HEK293 (cell line): ENCODE results near the gene TMA7B.

Source experiments
- CTCF ChIA-PET: fragments of 350-600 bp; formaldehyde crosslinking; extraction: SDS; loops from one replicate; lab custom pipeline; 2021; ENCODE audit warnings: antibody characterized with exemption; lab: Yijun Ruan, JAX
- POLR2A ChIA-PET: fragments of 300-600 bp; formaldehyde crosslinking; extraction: SDS; loops from one replicate; lab custom pipeline; 2020; ENCODE audit warnings: antibody characterized with exemption, inconsistent platforms; lab: Yijun Ruan, JAX
- H3K27ac ChIP-seq: fragments of 200-500 bp; sonication (Bioruptor generic); 2 replicates; pipeline ENCODE4 v1.5.1; 2014; ENCODE audit warnings: low read depth, low read length, control low read depth, inconsistent platforms; ENCODE audit errors: extremely low read depth
- H3K36me3 ChIP-seq, 2 experiments: fragments of 200-500 bp in 1 of 2; sonication (Bioruptor generic) in 1 of 2; 1 replicate in 1 of 2; 2 replicates in 1 of 2; pipeline ENCODE4 v1.5.1; 2014 to 2017; ENCODE audit warnings: inconsistent platforms in 2 of 2, low read length in 2 of 2; ENCODE audit not compliant: control insufficient read depth in 2 of 2, insufficient read depth in 1 of 2
- H3K4me1 ChIP-seq: fragments of 200-500 bp; sonication (Bioruptor generic); 2 replicates; pipeline ENCODE4 v1.5.1; 2014; ENCODE audit warnings: mild to moderate bottlenecking, low read length, inconsistent platforms; ENCODE audit not compliant: control insufficient read depth, insufficient read depth
- H3K4me3 ChIP-seq: 2 replicates; pipeline ENCODE4 v1.5.1; 2011; ENCODE audit warnings: low read depth, mild to moderate bottlenecking, control low read depth, low read length, moderate library complexity
- H3K9me3 ChIP-seq: fragments of 200-500 bp; sonication (Bioruptor generic); 2 replicates; pipeline ENCODE4 v1.5.1; 2014; ENCODE audit warnings: low read depth, low read length, inconsistent platforms; ENCODE audit not compliant: control insufficient read depth, insufficient read depth
- IKZF3 ChIP-seq: fragments of 450-650 bp; IDR thresholded peaks from 2 replicates; pipeline ENCODE4 v1.5.0; 2018; ENCODE audit warnings: missing biosample characterization, mild to moderate bottlenecking, missing genetic modification characterization, moderate library complexity
- KLF8 ChIP-seq: fragments of 450-650 bp; formaldehyde crosslinking; IDR thresholded peaks from 2 replicates; pipeline ENCODE4 v1.5.1; 2016; ENCODE audit warnings: missing biosample characterization, missing genetic modification characterization
- PRDM1 ChIP-seq: fragments of 450-650 bp; formaldehyde crosslinking; IDR thresholded peaks from 2 replicates; pipeline ENCODE4; 2016; ENCODE audit warnings: missing biosample characterization, missing genetic modification characterization
- REPIN1 ChIP-seq: fragments of 450-650 bp; formaldehyde crosslinking; IDR thresholded peaks from 2 replicates; pipeline ENCODE4 v1.5.1; 2017; ENCODE audit warnings: missing biosample characterization, missing genetic modification characterization, low read depth
- WT1 ChIP-seq: fragments of 450-650 bp; formaldehyde crosslinking; IDR thresholded peaks from 2 replicates; pipeline ENCODE4 v1.5.1; 2016; ENCODE audit warnings: missing biosample characterization, missing genetic modification characterization
- ZBTB26 ChIP-seq: fragments of 450-650 bp; formaldehyde crosslinking; optimal IDR thresholded peaks from 2 replicates; pipeline ENCODE3; 2016; ENCODE audit warnings: missing biosample characterization, mild to moderate bottlenecking, missing genetic modification characterization
- ZFP37 ChIP-seq: fragments of 450-650 bp; formaldehyde crosslinking; IDR thresholded peaks from 2 replicates; pipeline ENCODE4 v1.5.1; 2016; ENCODE audit warnings: missing biosample characterization, missing genetic modification characterization
- ZIC2 ChIP-seq: fragments of 450-650 bp; formaldehyde crosslinking; IDR thresholded peaks from 2 replicates; pipeline ENCODE4 v1.5.1; 2016; ENCODE audit warnings: missing biosample characterization, missing genetic modification characterization
- ZNF121 ChIP-seq: fragments of 450-650 bp; formaldehyde crosslinking; IDR thresholded peaks from 2 replicates; pipeline ENCODE4 v1.5.1; 2016; ENCODE audit warnings: missing biosample characterization, missing genetic modification characterization
- ZNF140 ChIP-seq: fragments of 450-650 bp; formaldehyde crosslinking; IDR thresholded peaks from 2 replicates; pipeline ENCODE4 v1.5.1; 2016; ENCODE audit warnings: missing biosample characterization, missing genetic modification characterization
- ZNF184 ChIP-seq: fragments of 450-650 bp; IDR thresholded peaks from 2 replicates; pipeline ENCODE4 v1.5.1; 2018; ENCODE audit warnings: missing biosample characterization, mild to moderate bottlenecking, missing genetic modification characterization
- ZNF211 ChIP-seq: fragments of 450-650 bp; formaldehyde crosslinking; IDR thresholded peaks from 2 replicates; pipeline ENCODE4 v1.5.1; 2016; ENCODE audit warnings: low read depth, missing biosample characterization, missing genetic modification characterization
- ZNF311 ChIP-seq: fragments of 450-650 bp; formaldehyde crosslinking; IDR thresholded peaks from 2 replicates; pipeline ENCODE4 v1.5.1; 2017; ENCODE audit warnings: missing biosample characterization, missing genetic modification characterization, borderline replicate concordance
- ZNF335 ChIP-seq: fragments of 450-650 bp; formaldehyde crosslinking; conservative IDR thresholded peaks from 2 replicates; pipeline ENCODE4 v1.5.1; 2016; ENCODE audit warnings: missing biosample characterization, missing genetic modification characterization
- ZNF366 ChIP-seq: fragments of 450-650 bp; formaldehyde crosslinking; conservative IDR thresholded peaks from 2 replicates; pipeline ENCODE4 v1.5.1; 2016; ENCODE audit warnings: missing biosample characterization, missing genetic modification characterization
- ZNF416 ChIP-seq: fragments of 450-650 bp; formaldehyde crosslinking; IDR thresholded peaks from 2 replicates; pipeline ENCODE4 v1.5.1; 2016; ENCODE audit warnings: missing biosample characterization, missing genetic modification characterization
- ZNF48 ChIP-seq: fragments of 450-650 bp; formaldehyde crosslinking; IDR thresholded peaks from 2 replicates; pipeline ENCODE4 v1.5.1; 2016; ENCODE audit warnings: missing biosample characterization, missing genetic modification characterization
- ZNF521 ChIP-seq: fragments of 450-650 bp; formaldehyde crosslinking; IDR thresholded peaks from 2 replicates; pipeline ENCODE4 v1.5.1; 2017; ENCODE audit warnings: missing biosample characterization, mild to moderate bottlenecking, missing genetic modification characterization
- ZNF558 ChIP-seq: fragments of 450-650 bp; formaldehyde crosslinking; IDR thresholded peaks from 2 replicates; pipeline ENCODE4 v1.5.1; 2016; ENCODE audit warnings: missing biosample characterization, missing genetic modification characterization
- ZNF610 ChIP-seq: fragments of 450-650 bp; formaldehyde crosslinking; IDR thresholded peaks from 2 replicates; pipeline ENCODE4 v1.5.1; 2016; ENCODE audit warnings: missing biosample characterization, missing genetic modification characterization, borderline replicate concordance
- ZNF624 ChIP-seq: fragments of 450-650 bp; formaldehyde crosslinking; IDR thresholded peaks from 2 replicates; pipeline ENCODE4 v1.5.1; 2017; ENCODE audit warnings: missing biosample characterization, missing genetic modification characterization
- ZNF654 ChIP-seq: fragments of 450-650 bp; formaldehyde crosslinking; IDR thresholded peaks from 2 replicates; pipeline ENCODE4 v1.5.1; 2016; ENCODE audit warnings: low read depth, missing biosample characterization, missing genetic modification characterization
- ZNF658 ChIP-seq: fragments of 450-650 bp; formaldehyde crosslinking; IDR thresholded peaks from 2 replicates; pipeline ENCODE4; 2016; ENCODE audit warnings: missing biosample characterization, missing genetic modification characterization
- ZNF664 ChIP-seq: fragments of 450-650 bp; formaldehyde crosslinking; IDR thresholded peaks from 2 replicates; pipeline ENCODE4 v1.5.1; 2016; ENCODE audit warnings: missing biosample characterization, missing genetic modification characterization
- ZNF791 ChIP-seq: fragments of 450-650 bp; formaldehyde crosslinking; IDR thresholded peaks from 2 replicates; pipeline ENCODE4 v1.5.1; 2016; ENCODE audit warnings: missing biosample characterization, missing genetic modification characterization
- TF ChIP-seq, protein P1 (sequence below): fragments of 450-650 bp; formaldehyde crosslinking; IDR thresholded peaks from 2 replicates; pipeline ENCODE4 v1.5.1; 2016; ENCODE audit warnings: missing biosample characterization, missing genetic modification characterization
- TF ChIP-seq, protein P2 (sequence below): fragments of 450-650 bp; formaldehyde crosslinking; IDR thresholded peaks from 2 replicates; pipeline ENCODE4 v1.5.1; 2016; ENCODE audit warnings: missing biosample characterization, missing genetic modification characterization
- TF ChIP-seq, protein P3 (sequence below): fragments of 450-650 bp; formaldehyde crosslinking; IDR thresholded peaks from 2 replicates; pipeline ENCODE4 v1.5.0; 2017; ENCODE audit warnings: missing biosample characterization, missing genetic modification characterization, borderline replicate concordance

Gene TMA7B

DNA sequence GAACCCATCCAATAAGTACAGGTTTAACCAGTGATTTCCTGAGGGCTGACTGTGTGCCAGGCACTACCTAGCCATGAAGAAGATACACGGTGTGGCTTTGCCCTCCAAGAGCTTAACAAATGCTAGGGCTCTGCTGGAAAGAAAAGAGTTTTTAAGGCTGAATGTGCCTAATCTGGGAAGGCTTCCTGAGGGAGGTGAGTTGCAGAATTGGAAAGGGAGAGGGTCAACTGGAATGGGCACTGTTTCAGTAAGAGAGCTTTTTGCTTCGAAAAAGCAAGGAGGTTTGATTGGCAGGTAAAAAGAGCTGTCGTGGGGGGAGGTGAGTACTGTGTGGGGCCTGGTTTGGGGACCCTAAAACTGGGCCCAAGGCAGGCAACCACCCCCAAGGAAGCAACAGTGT lies 37.2 kb downstream of the TMA7B start:
- Histone ChIP-seq H3K9me3 (no peaks in the 10 kb centered on the region), H3K27ac (no peak overlapping the region), H3K4me1 (0 out of 2 replicates have a peak, but pooled peaks cover 8% of the 10 kb centered on the region), H3K4me3 (no peak overlapping the region), H3K36me3 (no peaks in the 10 kb centered on the region)
- ChIA-PET CTCF (interaction anchor here (0.6 to 1.1 kb wide), 7 partner anchors 27 to 501 kb away, joined by 3 to 4 read pairs (median 3); no protein-coding TSS in a partner anchor), POLR2A (interaction anchor here (1.4 kb wide), 1 partner anchor 47 kb away, joined by 5 read pairs; no protein-coding TSS in a partner anchor)
- TF ChIP-seq ZNF664 (tag by site-specific recombination) (no peak), ZNF121 (tag by site-specific recombination) (no peak), ZBTB26 (tag by site-specific recombination) (no peak), ZFP37 (no peak), ZNF610 (tag by site-specific recombination) (no peak), ZNF791 (tag by site-specific recombination) (no peak), REPIN1 (tag by site-specific recombination) (no peak), ZNF48 (tag by site-specific recombination) (no peak), ZNF366 (tag by site-specific recombination) (no peak), ZNF658 (no peak)
- TF ChIP-seq, protein P1, sequence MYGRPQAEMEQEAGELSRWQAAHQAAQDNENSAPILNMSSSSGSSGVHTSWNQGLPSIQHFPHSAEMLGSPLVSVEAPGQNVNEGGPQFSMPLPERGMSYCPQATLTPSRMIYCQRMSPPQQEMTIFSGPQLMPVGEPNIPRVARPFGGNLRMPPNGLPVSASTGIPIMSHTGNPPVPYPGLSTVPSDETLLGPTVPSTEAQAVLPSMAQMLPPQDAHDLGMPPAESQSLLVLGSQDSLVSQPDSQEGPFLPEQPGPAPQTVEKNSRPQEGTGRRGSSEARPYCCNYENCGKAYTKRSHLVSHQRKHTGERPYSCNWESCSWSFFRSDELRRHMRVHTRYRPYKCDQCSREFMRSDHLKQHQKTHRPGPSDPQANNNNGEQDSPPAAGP (tag by site-specific recombination) = no peak
- TF ChIP-seq, protein P2, sequence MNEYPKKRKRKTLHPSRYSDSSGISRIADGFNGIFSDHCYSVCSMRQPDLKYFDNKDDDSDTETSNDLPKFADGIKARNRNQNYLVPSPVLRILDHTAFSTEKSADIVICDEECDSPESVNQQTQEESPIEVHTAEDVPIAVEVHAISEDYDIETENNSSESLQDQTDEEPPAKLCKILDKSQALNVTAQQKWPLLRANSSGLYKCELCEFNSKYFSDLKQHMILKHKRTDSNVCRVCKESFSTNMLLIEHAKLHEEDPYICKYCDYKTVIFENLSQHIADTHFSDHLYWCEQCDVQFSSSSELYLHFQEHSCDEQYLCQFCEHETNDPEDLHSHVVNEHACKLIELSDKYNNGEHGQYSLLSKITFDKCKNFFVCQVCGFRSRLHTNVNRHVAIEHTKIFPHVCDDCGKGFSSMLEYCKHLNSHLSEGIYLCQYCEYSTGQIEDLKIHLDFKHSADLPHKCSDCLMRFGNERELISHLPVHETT = no peak

DNA sequence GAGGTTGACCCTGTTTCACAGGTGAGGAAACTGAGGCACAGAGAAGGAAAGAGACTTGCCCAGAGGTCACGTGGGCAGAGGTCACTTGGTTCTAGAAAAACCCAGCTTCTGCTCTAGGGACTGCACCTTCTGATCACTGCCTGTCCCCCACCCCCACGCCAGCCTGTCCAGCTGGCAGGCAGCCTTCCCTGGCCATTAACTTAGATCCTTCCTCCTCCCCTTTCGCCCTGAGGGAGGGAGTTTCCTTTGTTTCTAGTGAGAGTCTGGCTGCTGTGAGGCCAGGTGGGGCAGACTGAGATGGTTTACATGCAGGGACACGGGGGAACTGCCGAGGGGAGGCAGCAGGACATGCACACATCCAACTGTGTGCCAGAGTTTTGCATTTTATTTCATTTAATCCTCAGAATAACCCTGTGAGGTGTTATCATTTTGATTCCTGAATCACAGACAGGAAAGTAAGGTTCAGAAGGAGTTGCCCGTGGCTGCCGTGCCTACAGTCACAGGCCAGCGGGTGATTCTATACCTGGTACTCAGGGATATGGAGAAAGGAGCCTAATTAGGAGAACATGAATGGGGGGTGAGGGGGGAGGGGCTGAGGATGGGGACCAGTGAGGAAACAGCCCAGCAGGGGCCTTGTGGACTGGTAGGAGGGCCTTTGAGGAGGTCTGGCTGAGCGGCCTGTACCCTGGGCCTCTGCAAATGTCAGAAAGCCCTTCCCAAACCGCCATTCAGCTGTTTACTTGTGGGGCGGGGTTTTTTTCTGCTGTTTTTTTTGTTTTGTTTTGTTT lies 37.9 kb downstream of the TMA7B start:
- Histone ChIP-seq H3K9me3 (no peaks in the 10 kb centered on the region), H3K36me3 (no peaks in the 10 kb centered on the region), H3K27ac (no peak overlapping the region), H3K4me3 (no peak overlapping the region), H3K4me1 (0 out of 2 replicates have a peak, but pooled peaks cover 8% of the 10 kb centered on the region)
- ChIA-PET CTCF (interaction anchor here (0.6 to 1.1 kb wide), 2 partner anchors 113 to 130 kb away, joined by 3 read pairs; no protein-coding TSS in a partner anchor), POLR2A (interaction anchor here (1.4 kb wide), 1 partner anchor 46 kb away, joined by 5 read pairs; no protein-coding TSS in a partner anchor)
- no peak for TF ChIP-seq ZNF521 (tag by site-specific recombination)
- no peak for TF ChIP-seq ZNF624
- TF ChIP-seq ZNF184 = no peak
- TF ChIP-seq, protein P3, sequence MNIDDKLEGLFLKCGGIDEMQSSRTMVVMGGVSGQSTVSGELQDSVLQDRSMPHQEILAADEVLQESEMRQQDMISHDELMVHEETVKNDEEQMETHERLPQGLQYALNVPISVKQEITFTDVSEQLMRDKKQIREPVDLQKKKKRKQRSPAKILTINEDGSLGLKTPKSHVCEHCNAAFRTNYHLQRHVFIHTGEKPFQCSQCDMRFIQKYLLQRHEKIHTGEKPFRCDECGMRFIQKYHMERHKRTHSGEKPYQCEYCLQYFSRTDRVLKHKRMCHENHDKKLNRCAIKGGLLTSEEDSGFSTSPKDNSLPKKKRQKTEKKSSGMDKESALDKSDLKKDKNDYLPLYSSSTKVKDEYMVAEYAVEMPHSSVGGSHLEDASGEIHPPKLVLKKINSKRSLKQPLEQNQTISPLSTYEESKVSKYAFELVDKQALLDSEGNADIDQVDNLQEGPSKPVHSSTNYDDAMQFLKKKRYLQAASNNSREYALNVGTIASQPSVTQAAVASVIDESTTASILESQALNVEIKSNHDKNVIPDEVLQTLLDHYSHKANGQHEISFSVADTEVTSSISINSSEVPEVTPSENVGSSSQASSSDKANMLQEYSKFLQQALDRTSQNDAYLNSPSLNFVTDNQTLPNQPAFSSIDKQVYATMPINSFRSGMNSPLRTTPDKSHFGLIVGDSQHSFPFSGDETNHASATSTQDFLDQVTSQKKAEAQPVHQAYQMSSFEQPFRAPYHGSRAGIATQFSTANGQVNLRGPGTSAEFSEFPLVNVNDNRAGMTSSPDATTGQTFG (tag by site-specific recombination) = no peak
- TF ChIP-seq ZNF211 (tag by site-specific recombination) = no peak
- TF ChIP-seq ZNF140 (tag by site-specific recombination) = no peak
- no peak for TF ChIP-seq ZNF311 (tag by site-specific recombination)
- no peak for TF ChIP-seq ZNF416 (tag by site-specific recombination)
- TF ChIP-seq KLF8 (tag by site-specific recombination) = no peak
- no peak for TF ChIP-seq ZNF654 (tag by site-specific recombination)
- no peak for TF ChIP-seq WT1 (tag by site-specific recombination)
- no peak for TF ChIP-seq ZNF558
- TF ChIP-seq PRDM1 (tag by site-specific recombination) = no peak
- 0 out of 2 replicates have a peak, but pooled peaks have one; percentile 19 for TF ChIP-seq IKZF3 (tag by site-specific recombination)
- 0 out of 2 replicates have a peak, but pooled peaks have one; percentile 24 for TF ChIP-seq ZNF335 (tag by site-specific recombination)
- TF ChIP-seq ZNF121 (tag by site-specific recombination) = no peak
- TF ChIP-seq ZIC2 = peak; percentile 80
- TF ChIP-seq, protein P1 (tag by site-specific recombination) = no peak; the same call in 1 of the 2 replicates
